Measurements from ENCODE around the gene UBE2S.
"Not testable (repeated sequence)": the region's sequence is repeated elsewhere in the genome, so short reads cannot be mapped to it uniquely, and the experiment has no call there.

The UBE2S gene

DNA sequence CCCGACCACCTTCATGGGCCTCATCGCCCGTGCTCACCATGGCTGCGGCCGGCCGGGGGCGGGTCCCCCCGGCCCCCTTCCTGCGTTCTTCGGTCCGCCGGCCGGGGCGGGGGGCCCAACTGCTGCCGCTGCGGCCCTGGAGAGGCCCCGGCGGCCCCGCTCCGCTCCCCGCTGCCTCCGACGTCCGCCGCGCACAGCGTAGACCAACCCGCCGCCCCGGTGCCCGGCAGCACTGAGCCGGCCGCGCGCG is at the start of gene UBE2S:
TSS of gene UBE2S (minus strand) at position 239 of the 250 bp plus-strand sequence. CDS start at position 40, 199 bp downstream.
- FAIRE-seq; DNase-seq (ENCODE audit: insufficient read length, low spot score): not testable (repeated sequence)

DNA sequence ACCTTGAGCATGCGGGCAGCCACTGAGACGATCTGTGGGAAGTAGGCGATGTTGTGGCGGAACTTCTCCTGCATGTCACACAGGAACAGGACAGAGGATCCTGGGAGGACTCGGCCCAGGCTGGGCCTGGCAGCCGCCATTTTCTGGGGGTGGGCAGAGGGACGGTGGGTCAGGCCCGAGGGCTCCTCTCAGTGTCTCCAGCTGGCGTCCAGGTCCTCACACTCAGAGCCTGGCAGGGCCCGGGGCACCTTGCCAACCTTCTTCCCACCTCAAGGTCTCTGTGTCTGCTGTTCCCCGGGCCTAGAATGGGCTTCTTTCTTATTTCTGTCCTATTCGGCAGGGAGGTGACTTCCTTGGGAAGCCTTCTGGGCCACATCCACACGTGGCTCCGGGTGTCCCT is 48.8 kb upstream of the UBE2S start:
- DNase-seq (ENCODE audit: insufficient read length, low spot score) = no peak
- no peak for FAIRE-seq

DNA sequence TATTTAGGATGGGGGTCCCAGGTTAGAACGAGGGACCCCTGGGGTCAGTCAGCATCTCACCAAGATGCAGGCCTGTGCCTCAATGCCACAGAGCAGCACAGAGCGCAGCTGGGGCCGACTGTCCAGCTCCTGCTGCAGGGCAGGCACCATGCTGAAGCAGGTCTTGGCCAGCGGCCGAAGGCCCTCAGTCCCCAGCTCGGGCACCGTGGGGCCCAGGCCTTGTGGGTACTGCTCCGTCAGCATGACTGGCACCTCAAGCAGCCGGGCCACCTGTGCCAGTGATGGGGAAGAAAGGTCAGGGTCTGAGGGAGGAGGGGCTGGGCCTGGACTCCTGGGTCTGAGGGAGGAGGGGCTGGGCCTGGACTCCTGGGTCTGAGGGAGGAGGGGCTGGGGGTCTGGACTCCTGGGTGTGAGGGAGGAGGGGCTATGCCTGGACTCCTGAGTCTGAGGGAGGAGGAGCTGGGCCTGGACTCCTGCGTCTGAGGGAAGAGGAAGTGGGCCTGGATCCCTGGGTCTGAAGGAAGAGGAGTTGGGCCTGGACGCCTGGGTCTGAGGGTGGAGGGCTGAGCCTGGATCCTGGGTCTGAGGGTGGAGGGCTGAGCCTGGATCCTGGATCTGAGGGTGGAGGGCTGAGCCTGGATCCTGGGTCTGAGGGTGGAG is 48.1 kb upstream of the UBE2S start:
- FAIRE-seq (no peak), DNase-seq (ENCODE audit: insufficient read length, low spot score) (no peak)

DNA sequence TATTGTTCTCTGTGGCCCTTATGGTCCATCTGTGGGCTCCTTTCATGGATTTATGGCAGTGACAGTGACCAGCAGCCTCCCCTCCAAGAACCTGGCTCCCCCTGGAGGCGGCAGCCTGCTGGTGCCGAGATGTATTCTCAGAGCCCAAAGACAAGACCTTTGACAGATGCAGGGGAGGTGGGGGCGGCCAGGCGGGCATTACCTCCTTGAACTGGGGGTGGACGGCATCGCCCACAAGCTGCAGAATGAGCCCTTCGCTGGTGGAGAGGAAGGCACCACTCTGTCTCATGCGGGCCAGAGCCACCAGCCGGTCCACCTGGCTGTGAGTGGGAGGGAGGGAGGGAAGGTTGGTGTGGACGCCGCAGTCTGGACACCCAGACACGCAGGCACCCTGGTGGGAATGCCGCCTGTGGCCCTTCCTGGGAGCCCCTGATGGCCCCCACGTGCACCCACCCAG is 47.2 kb upstream of the UBE2S start:
- peak; percentile 57 for DNase-seq (ENCODE audit: insufficient read length, low spot score)
- peak; percentile 48 for FAIRE-seq

DNA sequence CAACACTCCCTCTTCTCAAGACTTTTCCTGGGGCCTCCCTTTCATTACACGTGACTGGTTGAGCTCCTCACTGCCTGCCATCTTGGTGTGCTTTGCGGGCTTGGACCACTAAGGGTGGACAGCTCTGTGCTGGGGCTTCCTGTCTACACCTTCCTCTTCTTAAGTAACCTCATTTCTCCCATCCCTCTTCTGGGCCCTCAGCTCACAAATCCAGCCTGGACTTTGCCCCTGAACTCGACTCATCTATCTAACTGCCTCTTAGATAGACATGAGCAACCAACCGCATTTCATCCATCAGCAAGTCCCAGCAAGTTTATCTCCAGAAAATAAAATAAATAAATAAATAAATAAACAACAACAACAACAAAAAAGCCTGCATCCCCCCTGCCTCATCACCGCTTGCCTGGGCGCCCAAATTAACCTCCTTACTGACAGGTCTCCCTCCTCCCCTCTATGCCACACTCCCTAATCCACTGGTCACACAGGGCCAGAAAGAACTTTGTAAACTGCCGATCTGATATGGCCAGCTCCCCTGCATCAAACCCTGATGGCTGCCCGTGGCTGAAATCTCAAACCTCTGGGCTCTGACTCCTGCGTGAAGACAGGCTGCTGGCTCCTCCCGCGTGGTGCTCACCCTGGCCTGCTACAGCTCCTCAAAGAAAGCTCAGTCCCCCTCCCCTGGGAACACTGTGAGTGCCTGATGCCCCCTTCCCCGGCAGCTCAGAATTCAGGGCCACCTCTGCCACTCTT is 46.1 kb upstream of the UBE2S start:
- FAIRE-seq (no peak), DNase-seq (ENCODE audit: insufficient read length, low spot score) (no peak)

DNA sequence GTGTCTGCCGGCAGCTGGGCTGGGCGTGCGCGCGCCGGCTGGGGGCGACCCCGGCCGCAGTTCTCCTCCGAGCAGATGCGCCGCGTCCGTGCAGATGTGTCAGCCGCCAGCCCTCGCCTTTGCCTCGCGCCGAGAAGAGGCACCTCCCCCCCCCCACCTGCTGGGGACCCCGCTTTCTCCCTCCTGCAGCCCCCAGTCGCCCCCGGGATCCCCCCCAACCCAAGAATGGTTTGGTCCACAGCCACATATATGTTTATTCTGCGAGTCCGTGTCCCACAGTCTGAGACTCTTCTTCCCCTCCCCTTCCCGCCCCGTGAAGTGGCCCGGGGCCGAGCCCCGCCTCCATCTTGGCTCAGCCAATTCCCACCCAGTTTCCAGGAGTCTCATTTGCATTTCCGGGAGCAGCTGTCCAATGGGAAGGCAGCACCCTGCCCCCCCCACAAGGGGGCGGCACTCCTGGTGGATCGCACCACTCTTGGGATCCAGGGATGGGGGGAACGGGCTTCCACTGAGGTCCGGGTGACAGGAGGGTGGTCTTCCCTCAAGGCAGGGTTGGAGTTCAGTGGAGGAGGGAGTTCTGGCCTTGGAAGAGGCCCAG is 45.3 kb upstream of the UBE2S start:
- DNase-seq (ENCODE audit: insufficient read length, low spot score) (peak; percentile 40), FAIRE-seq (no peak)

DNA sequence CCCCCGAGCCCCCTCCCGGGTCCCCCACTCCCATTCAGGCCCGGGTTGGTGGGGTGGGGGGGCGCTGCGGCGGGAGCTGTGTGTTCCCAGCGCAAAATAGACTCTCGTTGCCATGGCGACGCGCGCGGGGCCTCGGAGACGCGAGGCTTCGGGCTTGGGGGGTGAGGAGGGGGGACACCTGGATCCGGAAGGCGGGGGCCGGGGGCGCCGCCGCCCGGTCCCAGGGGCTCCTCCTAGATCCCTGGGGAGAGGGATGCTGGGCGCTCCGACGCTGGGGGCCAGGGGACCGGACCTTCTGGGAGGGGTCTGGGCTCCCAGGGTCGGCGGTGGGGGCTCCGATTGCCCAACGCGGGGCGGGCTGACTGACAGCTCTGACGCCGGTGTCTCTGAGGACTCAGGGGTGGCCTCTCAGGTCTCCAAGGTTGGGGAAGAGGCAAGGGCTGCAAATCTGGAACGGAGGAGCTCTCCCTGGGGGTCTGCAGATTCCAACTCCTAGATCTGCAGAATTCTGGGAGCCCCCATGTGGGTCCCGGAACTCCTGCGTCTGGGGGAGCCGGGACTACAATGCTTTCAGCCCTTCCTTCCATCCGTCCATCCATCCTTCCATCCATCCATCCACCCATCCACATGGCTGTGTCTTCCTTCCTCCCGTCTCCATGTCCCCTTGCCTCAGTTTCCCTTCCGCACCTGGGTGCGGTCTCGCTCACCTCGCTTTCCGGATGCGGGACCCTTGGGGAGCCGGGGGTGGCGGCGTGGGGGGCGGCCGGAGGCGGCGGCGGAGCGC is 44.6 kb upstream of the UBE2S start:
- DNase-seq (ENCODE audit: insufficient read length, low spot score) (no peak), FAIRE-seq (no peak)

DNA sequence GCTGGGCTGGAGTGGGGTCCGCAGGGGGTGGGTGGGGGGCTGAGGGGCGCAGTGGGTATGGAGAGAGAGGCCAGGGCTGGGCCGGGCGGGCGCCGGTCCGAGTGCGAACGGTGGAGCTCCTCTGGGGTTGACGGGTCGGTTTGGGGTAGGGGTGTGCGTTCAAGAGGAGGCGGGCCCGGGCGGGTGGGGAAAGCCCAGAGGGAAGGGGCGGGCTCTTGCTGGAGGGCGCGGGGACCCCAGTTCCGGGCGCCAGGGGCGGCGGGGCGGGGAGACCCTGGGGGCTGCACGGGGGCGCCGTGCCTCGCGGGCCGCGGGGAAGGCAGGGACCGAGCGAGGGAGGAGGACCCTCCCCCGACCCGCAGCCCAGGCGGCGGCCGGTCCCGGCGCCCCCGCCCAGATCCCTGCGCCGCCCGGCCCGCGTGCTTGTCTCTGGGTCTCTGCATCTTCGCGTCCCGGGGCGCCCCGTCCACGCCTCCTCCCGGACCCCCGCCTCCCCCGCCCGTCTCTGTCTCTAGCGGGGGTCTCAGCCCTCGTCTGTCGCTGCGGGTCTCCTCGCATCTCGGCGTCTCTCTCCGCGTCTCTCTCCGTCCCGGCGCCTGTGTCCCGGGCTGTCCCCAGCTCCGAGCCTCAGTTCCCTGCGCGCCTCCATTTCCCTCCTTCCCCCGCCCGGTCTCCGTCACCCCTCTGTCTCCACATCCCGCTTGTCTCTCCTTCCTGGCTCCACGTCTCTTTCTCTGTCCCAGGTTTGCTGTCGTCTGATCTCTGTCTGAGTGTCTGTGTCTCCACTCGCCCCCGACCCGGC is 43.8 kb upstream of the UBE2S start:
- DNase-seq (ENCODE audit: insufficient read length, low spot score) (no peak), FAIRE-seq (no peak)

DNA sequence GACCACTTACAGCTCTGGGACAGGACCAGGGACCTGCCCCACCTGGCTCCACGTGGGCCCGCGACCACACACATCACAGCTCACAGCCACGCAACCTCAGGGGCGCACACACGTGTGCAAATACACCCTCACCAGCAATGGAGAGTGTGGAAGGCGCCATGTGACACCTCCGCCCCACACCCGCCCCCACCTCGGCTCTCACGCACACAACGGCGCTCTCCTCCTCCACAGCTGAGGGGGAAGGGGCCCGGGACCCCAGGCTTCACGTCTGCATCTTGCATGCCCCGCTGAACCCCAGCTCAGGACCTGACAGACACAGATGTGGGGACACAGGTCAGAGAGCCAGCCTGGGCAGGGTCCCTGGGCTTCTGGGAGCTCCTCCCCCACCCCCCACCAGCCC is 41.9 kb upstream of the UBE2S start:
- FAIRE-seq (no peak), DNase-seq (ENCODE audit: insufficient read length, low spot score) (no peak)

DNA sequence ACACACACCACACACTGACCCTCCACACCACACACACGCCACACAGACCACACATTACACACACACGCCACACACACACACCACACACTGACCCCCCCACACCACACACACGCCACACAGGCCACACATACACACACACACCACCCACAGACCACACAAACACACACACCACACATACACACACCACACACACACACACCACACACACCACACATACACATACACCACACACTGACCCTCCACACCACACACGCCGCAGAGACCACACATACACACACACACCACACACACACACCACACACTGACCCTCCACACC is 40.5 kb upstream of the UBE2S start:
- DNase-seq (ENCODE audit: insufficient read length, low spot score); FAIRE-seq: not testable (repeated sequence)

DNA sequence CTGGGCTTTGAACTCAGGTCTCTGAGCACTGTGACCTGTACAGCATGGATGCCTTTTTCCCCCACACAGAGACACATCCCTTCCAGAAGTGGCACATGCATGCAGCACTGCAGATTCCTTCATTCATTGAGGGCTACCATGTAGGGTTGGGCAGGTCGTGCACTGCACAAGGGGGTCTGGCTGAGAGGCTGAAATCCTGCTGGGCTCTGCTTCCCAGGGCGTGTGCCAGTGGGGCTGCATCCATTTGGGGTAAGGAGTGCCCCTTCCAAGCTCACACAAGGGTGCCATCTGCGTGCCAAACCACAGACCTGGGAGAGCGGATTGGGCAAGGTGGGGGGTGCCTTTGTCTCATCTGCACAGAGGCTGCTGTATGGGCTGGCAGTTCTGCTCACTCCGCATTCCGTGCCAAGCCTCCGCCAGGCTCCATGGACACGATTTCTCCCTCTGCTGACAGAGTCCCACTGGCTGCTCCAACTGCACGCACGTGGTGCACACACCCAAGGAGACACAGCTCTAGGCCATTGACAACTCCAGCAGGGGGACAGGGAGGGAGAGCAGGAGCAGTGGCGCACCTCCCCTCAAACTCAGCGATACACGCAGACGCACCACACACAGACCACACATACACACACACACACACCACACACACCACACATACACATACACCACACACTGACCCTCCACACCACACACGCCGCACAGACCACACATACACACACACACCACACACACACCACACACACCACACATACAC is 40.0 kb upstream of the UBE2S start:
- DNase-seq (ENCODE audit: insufficient read length, low spot score) (peak; percentile 31), FAIRE-seq (no peak)

DNA sequence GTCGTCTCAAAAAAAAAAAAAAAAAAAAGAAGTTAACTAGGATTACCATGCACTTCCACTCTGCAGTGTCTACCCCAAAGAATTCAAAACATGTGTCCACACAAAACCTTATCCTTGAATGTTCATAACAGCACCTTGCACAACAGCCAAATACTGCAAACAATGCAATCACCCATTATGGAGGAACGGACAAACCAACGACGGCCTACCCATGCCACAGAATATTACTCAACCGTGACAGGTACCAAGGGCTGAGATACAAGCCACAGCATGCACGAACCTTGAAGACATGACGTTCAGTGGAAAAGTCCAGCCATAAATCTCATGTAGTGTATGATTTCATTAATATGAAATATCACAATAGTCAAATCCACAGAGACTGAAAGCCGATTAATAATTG is 38.5 kb upstream of the UBE2S start:
- FAIRE-seq (no peak), DNase-seq (ENCODE audit: insufficient read length, low spot score) (no peak)

DNA sequence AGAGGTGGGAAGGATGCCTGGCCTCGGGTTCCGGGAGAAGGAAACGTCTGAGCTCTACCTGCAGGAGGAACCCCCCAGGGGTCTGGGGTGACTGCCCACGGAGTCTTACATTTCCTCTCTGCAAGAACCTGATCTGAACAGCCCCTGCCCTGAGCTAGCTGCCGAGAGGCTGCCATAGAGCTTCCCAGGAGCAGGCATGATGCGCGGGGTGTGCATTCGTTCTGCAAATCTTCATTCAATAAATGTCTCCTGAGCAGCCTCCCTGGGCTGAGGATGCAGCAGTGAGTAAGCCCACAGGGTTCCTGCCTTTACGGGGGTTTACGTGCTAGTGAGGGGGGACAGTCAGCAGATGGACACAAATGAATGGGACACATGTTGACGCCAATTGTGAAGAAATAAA is 37.1 kb upstream of the UBE2S start:
- FAIRE-seq (no peak), DNase-seq (ENCODE audit: insufficient read length, low spot score) (no peak)

DNA sequence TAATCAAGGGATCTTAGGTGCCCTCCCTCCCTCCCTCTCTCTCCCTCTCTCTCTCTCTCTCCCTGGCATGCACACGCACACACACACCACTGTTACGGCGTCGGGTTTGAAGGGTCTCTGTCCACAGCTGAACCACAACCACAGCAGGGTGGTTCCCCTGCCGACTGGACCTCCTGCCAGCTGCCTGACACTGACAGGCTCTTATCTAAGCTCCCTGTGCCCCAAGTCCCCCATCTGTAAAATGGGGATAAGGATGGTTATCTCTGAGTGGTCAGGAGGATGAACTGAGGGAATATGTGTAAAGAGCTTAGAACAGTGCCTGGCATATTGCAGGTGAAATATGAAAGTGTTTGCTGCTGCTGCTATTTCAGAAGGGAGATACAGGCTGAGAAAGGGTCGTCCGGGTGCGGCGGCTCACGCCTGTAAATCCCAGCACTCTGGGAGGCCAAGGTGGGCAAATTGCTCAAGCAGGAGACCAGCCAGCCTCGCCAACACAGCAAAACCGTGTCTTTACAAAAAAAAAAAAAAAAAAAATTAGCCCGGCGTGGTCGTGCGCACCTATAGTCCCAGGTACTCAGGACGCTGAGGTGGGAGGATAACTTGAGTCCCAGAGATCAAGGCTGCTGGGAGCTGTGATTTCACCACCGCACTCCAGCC is 36.4 kb upstream of the UBE2S start:
- no peak for FAIRE-seq
- no peak for DNase-seq (ENCODE audit: insufficient read length, low spot score)

DNA sequence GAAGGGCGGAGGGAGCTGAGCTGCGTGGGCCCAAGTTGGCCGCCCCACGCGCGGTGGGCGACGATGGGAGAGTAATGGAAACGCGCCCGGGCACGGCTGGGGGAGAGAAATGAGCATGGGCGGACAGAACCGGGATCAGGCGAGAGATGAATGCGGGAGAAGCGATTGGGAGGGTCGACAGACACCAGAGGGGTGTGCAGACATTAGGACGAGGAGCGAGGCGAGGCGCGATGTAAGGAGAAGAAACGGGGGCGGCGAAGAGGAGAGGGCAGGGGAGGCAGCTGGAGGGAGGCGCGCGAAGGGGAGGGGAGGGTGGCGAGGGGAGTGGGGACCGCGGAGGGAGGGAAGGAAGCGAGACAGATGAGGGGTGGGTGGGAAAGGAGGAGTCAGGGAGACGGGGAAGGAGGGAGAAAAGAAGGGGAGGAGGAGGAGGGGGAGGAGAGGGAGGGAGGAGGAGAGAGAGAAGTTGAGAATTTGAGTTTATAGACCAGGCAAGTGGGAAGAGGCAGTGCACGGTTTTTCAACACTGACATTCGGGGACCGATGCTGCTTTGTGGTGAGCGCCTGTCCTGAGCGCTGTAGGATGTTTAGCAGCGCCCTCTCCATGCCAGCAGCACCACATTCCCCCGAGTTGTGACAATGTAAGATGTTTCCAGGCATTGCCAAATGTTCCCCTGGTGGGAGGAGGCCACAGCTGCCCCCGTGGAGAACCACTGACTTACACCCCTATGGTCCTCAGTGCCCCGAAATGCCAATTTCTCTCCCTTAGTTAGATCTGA is 35.6 kb upstream of the UBE2S start, which contains the start of gene SHISA7:
TSS of gene SHISA7 (minus strand) at position 256 of the 779 bp plus-strand sequence. CDS start 437 bp downstream, outside the sequence.
- no peak for FAIRE-seq
- DNase-seq (ENCODE audit: insufficient read length, low spot score) = no peak

DNA sequence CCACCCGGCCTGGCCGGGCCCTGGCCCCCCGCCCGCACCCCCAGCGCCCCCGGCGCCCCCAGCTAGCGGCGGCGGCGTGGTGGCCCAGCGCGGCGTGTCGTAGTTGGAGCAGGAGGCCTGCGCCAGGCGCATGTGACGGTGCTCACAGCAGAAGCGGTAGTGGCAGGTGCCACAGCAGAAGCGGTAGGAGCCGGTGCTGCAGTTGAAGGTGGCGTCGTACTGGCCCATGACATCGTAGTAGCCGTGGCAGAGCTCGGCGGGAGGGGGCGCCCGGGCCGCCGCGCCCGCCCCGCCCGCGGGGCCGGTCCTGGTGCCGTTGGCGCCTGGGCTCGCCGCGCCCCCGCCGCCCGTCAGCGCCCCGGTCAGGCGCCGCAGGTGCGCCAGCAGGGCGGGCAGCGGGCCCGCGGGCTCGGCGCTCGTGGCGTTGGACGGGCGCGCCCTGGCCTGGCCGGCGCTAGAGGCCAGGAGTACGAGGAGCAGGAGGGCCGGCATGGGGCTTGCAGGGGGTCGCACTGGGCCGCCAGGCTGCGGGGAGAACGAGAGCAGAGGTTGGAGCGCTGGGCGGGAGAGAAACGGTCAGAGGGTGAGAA is 34.9 kb upstream of the UBE2S start:
- DNase-seq (ENCODE audit: insufficient read length, low spot score) (no peak), FAIRE-seq (no peak)

DNA sequence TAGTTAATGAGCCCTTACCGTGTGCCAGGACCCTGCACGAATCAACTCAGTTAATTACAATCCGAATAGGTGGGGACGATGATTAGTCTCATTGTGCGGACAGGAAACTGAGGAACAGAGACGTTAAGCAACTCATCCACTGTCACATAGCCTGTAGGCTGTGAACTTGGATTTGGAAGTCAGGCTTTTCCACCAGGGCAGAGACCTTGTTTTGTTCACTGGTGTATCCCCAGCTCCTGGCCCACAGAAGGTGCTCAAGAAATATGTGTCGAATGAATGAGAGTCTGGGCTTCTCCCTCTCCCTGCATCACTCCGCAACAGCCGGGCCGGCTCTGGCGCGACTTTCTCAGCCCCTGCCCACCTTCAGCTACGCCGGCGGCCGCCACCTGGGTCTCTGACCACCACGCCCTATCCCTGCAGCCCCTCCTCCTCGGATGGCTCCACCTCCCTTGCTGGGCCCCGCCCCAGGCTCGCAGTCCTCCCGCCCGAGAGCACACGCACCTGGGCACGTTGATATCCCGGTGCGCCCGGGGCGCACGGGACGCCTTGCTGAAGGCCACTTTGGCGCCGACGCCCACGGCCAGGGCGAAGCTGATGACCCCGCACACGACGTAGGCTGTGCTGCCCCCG is 34.2 kb upstream of the UBE2S start:
- FAIRE-seq = no peak
- DNase-seq (ENCODE audit: insufficient read length, low spot score) = no peak

DNA sequence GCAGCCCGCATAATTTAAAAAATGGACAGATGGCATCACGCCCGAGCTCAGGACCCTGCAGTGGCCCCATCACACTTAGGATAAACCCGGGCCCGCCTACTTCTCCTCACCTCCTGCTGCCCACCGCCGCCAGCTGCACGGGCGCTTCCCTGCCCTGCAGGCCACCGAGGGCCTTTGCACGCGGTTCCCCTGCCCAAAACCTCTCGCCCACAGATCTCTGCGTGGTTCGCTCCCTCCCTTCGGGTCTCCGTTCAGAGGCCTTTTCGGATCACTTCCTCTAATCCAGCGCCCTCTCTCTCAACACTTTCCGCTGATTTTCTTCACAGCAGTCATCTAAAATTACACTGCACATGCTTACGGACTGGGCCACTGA is 33.7 kb upstream of the UBE2S start:
- no peak for DNase-seq (ENCODE audit: insufficient read length, low spot score)
- no peak for FAIRE-seq
